NK-92 (cell line): Measurements from ENCODE around the gene GDF2.

Experiments used
- DNase-seq: peaks from one replicate; lab custom pipeline; 2025; ENCODE audit not compliant: unreplicated experiment; lab: John Stamatoyannopoulos, UW

The GDF2 gene

GRCh38 chr10:47366731-47367460, 44.6 kb downstream of the GDF2 start:
- no peak for DNase-seq

GRCh38 chr10:47367646-47368045, 45.4 kb downstream of the GDF2 start:
- no peak for DNase-seq

DNA sequence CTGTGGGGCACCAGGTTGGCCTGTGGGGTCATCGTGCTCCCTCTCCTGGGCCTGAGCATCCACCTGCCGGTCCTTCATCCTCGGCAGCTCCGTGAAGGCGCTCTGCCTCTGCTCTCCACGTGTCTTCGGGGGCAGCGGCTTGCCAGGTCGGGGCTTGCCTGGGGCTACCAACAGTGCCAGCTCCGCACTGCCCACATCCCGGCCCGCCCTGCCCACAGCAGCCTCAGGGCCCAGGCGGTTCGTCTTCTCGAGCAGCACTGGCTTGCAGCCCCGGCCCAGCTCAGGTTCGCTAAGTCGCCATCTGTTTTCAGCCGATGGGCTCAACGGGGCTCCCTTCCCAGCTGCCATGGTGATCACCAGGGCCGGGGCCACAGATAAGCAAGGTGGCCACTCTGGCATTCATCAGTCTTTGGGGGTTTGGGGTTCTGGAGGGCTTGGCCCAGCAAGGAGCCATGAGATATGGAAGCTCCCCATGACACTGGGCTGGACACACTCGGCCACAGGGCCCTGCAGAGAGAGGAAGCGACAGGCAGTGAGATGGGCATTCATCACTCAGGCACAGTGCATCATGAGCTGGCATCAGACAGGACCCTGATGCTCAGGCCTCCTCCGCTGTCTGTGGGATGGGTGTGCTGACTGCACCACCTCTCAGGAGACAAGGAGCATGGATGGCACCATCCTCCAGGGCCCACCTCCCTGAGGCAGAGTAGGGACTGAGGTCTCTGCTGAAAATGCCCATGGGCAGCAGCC, 46.4 kb downstream of the GDF2 start:
- no peak for DNase-seq

GRCh38 chr10:47369251-47369894, 47.1 kb downstream of the GDF2 start:
- DNase-seq = no peak

DNA sequence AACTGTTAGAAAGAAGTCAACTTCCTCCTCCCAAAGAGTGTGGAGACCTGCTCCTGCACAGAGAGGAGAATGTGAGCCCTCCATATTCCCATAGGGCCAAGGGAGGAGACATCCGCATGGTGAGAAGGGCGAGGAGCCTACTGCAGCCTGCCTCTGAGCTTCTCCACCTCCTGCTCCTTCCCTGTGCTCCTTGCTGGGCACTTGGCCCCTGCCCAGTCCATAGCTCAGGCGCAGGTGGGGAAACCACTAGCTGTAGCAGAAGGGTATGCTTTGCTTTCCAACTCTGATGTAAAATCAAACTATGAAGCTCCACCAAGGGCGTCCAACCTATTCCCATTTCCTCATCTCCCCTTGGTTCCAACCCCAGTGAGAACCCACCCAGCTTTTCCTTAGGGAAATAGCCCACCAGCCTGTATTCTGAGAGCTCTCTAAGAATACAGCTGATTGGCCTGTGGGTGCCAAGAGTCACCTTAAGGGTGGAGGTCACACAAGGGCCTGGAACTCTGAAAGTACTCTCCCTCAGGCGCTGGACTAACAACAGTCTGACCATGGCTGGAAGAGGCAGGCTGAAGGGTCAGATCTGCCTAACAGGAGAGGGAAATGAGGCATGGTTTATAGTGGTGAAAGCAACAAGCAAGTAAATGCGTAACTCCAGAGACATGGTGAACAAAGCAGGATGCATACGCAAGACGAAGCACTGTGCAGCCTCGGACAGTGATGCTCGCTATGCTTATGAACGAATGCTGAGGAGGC, 47.9 kb downstream of the GDF2 start:
- no peak for DNase-seq

DNA sequence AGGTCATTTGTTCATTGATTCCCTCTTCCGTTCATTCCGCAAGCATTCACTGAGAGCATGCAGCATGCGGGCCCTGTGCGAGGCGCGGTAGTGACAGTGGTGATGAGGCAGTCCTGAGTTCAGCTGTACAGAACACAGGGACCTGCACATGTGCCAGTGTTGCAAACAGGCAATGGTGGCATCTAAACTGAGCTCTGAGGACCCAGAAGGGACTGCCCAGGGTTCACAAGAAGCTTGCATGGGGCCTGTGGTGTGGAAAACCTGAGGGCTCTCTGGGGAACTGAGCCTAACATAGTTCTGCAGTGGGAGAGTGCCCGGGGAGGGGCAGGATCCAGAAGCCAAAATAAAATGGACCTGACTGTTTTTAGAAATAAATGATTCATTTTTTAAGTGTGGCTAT, 48.6 kb downstream of the GDF2 start:
- no peak for DNase-seq

GRCh38 chr10:47371629-47372485, 49.6 kb downstream of the GDF2 start:
- DNase-seq = no peak

DNA sequence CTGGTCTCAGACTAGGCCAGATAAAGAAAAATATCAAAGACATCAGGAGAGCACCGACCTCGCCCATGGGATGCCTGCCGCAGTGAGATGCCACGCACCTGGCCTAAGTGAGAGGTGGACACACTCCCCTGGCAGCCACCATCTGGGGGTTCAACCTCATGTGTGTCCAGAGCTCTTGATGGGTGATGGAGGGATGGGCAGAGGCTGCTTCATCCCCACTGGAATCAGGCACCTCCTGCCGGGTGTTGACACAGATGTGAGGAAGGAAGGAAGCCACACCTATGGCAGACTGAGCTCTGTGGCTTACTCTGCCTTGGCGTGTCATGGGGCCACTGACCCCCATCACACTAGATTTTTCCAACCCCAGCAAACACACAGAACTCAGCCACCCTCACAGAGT, 50.5 kb downstream of the GDF2 start:
- DNase-seq = no peak

DNA sequence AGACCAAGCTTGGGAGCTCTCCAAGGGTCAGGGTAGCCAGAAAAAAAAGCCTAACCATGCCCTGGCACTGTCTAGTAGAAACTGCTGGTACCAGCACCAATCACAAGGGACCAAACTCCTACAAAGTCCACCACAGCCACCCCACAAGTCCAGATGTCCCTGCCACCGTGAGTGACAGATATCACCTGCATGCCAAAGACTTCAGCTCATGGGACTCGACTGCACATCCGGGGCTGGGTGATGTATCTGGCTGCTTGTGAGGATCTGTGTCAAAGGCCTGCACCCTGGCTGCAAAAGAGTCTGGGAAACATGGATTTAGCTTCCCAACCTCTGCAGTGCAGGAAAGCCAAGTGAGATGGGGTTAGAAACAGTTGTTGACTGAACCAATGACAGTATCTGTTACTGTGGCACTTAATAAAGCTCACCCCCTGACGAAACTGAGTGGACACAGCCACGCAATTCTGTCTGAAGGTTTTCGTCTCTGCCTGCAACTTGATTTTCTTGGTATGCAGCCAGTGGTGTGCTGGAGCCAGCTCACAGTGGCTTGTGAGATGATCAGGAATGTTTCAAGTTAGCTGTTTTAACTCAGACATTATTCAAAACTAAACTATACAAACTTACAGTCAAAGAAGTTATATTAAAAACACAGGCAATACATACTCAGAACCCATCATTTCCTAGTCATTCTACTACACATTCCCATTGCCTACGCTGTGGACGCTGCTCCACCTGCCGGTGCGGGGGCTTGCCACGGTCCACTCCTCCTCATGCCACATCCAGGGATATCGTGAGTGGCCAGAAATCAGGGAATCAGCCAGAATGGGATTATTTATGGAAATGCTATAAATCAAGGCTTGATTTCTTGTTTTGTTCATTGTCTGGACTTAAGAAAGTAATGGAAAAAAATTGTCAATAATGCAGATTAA, 52.6 kb downstream of the GDF2 start:
- DNase-seq = no peak

DNA sequence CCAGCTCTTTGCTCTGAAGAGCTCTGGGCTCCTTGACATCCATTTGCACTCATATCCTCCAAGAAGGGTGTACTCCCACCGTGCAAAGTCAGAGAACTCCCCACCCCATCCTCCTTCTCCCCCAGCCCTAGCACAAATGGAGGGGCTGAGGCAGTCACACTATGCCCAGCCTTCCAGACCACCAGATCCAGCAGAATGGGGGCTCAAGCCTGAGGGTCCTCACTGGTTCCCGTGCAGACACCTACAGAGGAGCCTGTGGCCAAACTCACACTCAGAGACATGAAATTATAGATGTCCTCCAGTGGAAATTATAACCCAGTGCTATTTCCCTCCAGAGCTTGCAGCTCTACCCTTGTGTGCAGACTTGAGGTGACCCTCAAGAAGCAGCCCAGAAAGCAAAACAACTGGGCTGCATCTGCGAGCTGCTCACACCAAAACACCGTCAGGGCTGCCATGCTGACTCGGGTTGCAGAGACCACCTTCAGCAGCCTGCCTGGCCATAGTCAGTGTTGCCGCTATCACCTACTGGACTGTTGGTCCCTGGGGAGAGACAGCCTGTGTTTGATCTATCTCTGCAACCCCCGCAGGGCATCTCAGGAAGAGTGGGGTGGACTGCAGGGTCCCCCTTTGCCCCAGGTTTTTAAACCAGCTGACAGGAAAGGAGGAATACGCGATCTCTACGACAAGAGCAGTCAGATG, 54.4 kb downstream of the GDF2 start:
- no peak for DNase-seq
